ENCODE results near the gene AADACL4. TPM values are rescaled to one million over a fixed set of nuclear protein-coding genes. Genes with fewer than 3 reads are reported as not detected.
"Not testable (repeated sequence)": the region's sequence is repeated elsewhere in the genome, so short reads cannot be mapped to it uniquely, and the experiment has no call there.

The AADACL4 gene
- total RNA-seq, 1 donor from 2014 or later = not detected

DNA sequence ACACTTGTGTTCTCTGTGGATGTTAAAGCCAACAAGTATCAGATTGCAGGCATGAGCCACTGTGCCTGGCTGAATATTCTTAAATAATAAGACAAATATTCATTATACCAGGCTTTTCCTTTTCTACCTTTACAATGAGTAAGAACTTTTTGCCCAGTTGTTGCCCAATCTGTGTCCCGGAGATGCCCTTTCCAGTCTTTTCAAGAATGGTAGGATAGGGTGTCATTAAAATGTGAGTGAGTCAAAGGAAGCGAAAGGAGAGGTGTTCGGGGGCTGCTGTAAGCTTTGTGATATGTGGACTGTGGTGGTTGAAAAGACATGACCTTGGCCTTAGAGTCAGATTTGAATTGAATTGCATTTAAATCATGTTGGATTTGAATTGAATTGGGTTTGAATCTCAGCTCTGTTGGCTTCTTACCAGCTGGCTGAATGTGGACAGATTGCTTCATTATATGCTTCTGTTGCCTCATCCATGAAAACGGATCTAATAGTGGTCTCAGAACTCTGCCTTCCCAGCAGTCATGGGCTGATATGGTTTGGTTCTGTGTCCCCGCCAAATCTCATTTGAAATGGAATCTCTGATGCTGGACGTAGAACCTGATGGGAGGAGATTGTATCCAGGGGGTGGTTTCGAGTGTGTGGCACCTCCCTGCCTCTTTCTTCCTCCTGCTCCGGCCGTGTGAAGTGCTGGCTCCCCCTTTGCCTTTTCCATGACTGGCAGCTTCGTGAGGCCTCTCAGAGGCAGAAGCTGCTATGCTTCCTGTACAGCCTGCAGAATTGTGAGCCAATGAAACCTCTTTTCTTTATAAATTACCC is 49.3 kb downstream of the AADACL4 start:
- no peaks in the 10 kb centered on the region for H3K4me1 Mint-ChIP-seq (ENCODE audit: low read depth)
- H3K27me3 Mint-ChIP-seq (ENCODE audit: low read depth) = peaks cover 8% of the 10 kb centered on the region
- H3K4me3 Mint-ChIP-seq (ENCODE audit: low read depth) = no peak overlapping the region
- no peaks in the 10 kb centered on the region for H3K9me3 Mint-ChIP-seq
- intact Hi-C loops (cut with micrococcal nuclease) = no loop called here
- no peak overlapping the region for H3K27ac Mint-ChIP-seq
- no peak for DNase-seq (ENCODE audit: low spot score)
- no peaks in the 10 kb centered on the region for H3K36me3 Mint-ChIP-seq (ENCODE audit: low read depth)

DNA sequence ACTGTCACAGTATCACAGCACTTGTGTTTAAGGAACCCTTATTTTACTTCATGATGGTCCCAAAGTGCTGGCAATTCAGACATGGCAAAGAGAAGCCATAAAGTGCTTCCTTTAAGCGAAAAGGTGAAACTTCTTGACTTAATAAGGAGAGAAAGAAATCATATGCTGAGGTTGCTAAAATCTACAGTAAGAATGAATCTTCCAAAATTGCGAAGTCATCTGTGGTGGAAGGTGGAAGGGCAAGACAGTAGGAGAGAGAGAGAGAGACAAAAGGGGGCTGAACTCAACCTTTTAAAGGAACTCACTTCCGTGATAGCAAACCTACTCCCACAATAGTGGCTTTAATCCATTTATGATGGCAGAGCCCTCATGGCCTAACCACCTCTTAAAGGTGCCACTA is 52.8 kb downstream of the AADACL4 start:
- Mint-ChIP-seq H3K27me3 (ENCODE audit: low read depth) (peaks cover 11% of the 10 kb centered on the region), H3K36me3 (ENCODE audit: low read depth) (no peaks in the 10 kb centered on the region), H3K4me3 (ENCODE audit: low read depth) (no peak overlapping the region), H3K27ac (no peak overlapping the region), H3K4me1 (ENCODE audit: low read depth) (no peaks in the 10 kb centered on the region), H3K9me3 (no peaks in the 10 kb centered on the region)
- intact Hi-C loops (cut with micrococcal nuclease) = no loop called here
- DNase-seq (ENCODE audit: low spot score) = no peak

- no peak for DNase-seq (ENCODE audit: low spot score)
- Mint-ChIP-seq H3K27me3 (ENCODE audit: low read depth) (peaks cover 11% of the 10 kb centered on the region), H3K4me1 (ENCODE audit: low read depth) (no peaks in the 10 kb centered on the region), H3K9me3 (no peaks in the 10 kb centered on the region), H3K4me3 (ENCODE audit: low read depth) (no peak overlapping the region), H3K36me3 (ENCODE audit: low read depth) (no peaks in the 10 kb centered on the region), H3K27ac (no peak overlapping the region)
- intact Hi-C loops (cut with micrococcal nuclease) = no loop called here
Observed at GRCh38 chr1:12697397-12697796, 53.5 kb downstream of the AADACL4 start.

DNA sequence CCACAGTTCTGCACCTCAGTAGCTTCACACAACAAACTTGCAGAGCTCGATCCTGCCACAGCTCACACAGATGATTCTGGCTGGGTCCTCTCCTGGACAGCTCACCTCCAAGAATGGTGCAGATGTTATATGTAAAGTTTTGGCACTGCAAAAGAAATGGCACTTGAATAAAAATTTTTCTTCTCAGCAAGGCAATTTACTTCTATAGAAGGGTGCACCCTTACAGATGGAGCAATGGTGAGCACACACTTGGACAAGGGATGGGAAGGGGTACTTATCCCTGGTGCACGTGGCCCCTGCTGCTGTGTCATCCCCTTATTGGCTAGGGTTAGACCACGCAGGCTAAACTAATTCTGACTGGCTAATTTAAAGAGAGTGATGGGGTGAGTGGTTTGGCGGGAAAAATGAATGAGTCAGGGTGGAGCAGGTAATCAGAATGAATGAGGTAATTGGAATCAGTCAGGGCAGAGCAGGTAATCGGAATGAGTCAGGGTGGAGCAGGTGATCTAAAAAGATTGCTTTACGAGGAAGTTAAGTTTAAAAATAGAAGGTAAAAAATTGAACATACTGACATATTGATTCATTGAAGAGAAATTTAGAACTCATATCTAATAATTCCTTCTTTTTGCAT is 60.1 kb downstream of the AADACL4 start:
- Mint-ChIP-seq H3K4me3 (ENCODE audit: low read depth) (no peak overlapping the region), H3K27me3 (ENCODE audit: low read depth) (peaks cover 8% of the 10 kb centered on the region), H3K4me1 (ENCODE audit: low read depth) (no peaks in the 10 kb centered on the region), H3K36me3 (ENCODE audit: low read depth) (no peaks in the 10 kb centered on the region), H3K27ac (no peak overlapping the region), H3K9me3 (peaks cover 4% of the 10 kb centered on the region)
- intact Hi-C loops (cut with micrococcal nuclease) = no loop called here
- DNase-seq (ENCODE audit: low spot score) = no peak

- Mint-ChIP-seq H3K27ac (no peak overlapping the region), H3K36me3 (ENCODE audit: low read depth) (no peaks in the 10 kb centered on the region), H3K4me3 (ENCODE audit: low read depth) (no peak overlapping the region), H3K9me3 (peaks cover 4% of the 10 kb centered on the region), H3K27me3 (ENCODE audit: low read depth) (peaks cover 5% of the 10 kb centered on the region), H3K4me1 (ENCODE audit: low read depth) (no peaks in the 10 kb centered on the region)
- DNase-seq (ENCODE audit: low spot score) = no peak
- intact Hi-C loops (cut with micrococcal nuclease) = no loop called here
Observed at GRCh38 chr1:12706061-12706460, 62.2 kb downstream of the AADACL4 start.

DNA sequence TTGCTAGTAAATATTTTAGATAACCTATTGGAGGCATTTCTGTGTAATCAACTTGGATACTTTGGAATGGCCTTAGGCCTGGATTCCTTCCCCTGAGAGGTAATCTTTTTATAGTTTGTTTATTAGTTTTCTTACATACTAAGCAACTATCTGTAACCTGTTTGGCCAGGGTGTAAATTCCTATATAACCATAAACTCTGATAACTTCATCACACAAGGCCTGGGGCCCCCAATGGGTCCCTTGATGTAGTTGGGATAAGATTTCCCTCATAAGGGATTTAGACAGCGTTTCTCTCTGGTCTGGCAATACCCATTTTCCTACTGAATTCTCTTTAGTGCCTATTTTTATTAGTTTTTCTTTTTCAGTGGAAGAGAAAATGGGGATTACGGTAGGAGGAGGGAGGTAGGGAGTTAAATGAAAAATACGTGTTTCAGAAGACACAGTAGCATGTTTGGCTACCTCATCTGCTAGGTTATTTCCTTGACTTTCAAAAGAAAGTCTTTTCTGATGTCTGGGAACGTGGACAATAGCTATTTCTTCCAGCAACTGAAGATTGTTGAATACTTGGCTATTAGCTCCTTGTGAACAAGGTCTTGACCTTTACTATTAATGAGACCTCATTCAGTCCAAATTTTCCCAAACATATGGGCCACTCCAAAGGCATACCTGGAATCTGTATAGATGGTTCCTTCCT is 64.7 kb downstream of the AADACL4 start:
- Mint-ChIP-seq H3K4me3 (ENCODE audit: low read depth) (no peak overlapping the region), H3K27ac (no peak overlapping the region), H3K9me3 (peaks cover 4% of the 10 kb centered on the region), H3K4me1 (ENCODE audit: low read depth) (no peaks in the 10 kb centered on the region), H3K36me3 (ENCODE audit: low read depth) (no peaks in the 10 kb centered on the region), H3K27me3 (ENCODE audit: low read depth) (peaks cover 8% of the 10 kb centered on the region)
- intact Hi-C loops (cut with micrococcal nuclease) = no loop called here
- DNase-seq (ENCODE audit: low spot score) = no peak

- Mint-ChIP-seq H3K4me1 (ENCODE audit: low read depth) (no peaks in the 10 kb centered on the region), H3K27me3 (ENCODE audit: low read depth) (peaks cover 8% of the 10 kb centered on the region), H3K9me3 (peaks cover 2% of the 10 kb centered on the region), H3K4me3 (ENCODE audit: low read depth) (no peak overlapping the region), H3K27ac (no peak overlapping the region), H3K36me3 (ENCODE audit: low read depth) (no peaks in the 10 kb centered on the region)
- no peak for DNase-seq (ENCODE audit: low spot score)
- intact Hi-C loops (cut with micrococcal nuclease) = no loop called here
Observed at GRCh38 chr1:12709091-12709491, 65.2 kb downstream of the AADACL4 start.

DNA sequence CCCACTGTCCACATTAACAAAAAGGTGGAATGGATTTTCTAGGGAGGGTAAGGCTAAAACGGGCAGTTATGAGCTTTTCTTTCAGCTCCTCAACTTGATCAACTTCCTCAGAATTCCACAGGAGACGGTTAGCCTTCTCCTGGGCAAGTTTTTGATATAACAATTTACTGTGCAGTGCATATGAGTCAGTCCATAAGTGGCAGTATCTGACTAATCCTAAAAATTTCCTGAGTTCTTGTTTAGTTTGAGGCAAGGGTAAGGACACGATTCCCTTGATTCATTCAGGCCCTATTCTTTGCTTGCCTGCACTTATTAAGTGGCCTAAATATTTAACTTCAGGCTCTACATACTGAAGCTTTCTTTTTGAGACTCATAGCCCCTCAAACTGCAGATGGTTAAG is 65.8 kb downstream of the AADACL4 start:
- no peak overlapping the region for H3K4me3 Mint-ChIP-seq (ENCODE audit: low read depth)
- peaks cover 8% of the 10 kb centered on the region for H3K27me3 Mint-ChIP-seq (ENCODE audit: low read depth)
- intact Hi-C loops (cut with micrococcal nuclease) = no loop called here
- no peak for DNase-seq (ENCODE audit: low spot score)
- H3K36me3 Mint-ChIP-seq (ENCODE audit: low read depth) = no peaks in the 10 kb centered on the region
- H3K4me1 Mint-ChIP-seq (ENCODE audit: low read depth) = no peaks in the 10 kb centered on the region
- no peak overlapping the region for H3K27ac Mint-ChIP-seq
- H3K9me3 Mint-ChIP-seq = no peaks in the 10 kb centered on the region

GRCh38 chr1:12711536-12711935 is 67.7 kb downstream of the AADACL4 start:
- intact Hi-C loops (cut with micrococcal nuclease) = no loop called here
- Mint-ChIP-seq H3K27me3 (ENCODE audit: low read depth) (peaks cover 8% of the 10 kb centered on the region), H3K4me1 (ENCODE audit: low read depth) (no peaks in the 10 kb centered on the region), H3K4me3 (ENCODE audit: low read depth) (no peak overlapping the region), H3K9me3 (no peaks in the 10 kb centered on the region), H3K27ac (no peak overlapping the region), H3K36me3 (ENCODE audit: low read depth) (no peaks in the 10 kb centered on the region)
- DNase-seq (ENCODE audit: low spot score) = no peak

DNA sequence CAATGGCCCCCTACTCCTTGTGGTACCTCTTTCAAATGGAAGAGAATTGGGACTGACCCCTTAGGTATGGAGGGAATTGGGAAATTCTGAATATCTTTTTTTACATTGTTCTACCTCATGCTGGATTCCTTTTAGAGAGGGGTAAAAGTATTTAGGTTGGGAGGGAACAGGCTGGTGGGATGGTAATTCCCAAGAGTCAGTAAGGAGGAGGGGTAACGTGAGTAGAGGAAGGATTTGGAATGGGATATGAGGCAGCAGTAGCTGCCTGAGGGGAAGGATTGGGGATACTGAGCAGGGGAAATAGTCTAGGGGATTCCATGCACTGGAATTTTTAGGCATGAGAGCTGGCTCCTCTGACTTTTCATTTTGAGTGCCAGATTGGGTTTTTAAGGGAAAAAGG is 68.2 kb downstream of the AADACL4 start:
- no peak for DNase-seq (ENCODE audit: low spot score)
- Mint-ChIP-seq H3K27me3 (ENCODE audit: low read depth) (peaks cover 8% of the 10 kb centered on the region), H3K27ac (no peak overlapping the region), H3K4me1 (ENCODE audit: low read depth) (no peaks in the 10 kb centered on the region), H3K36me3 (ENCODE audit: low read depth) (no peaks in the 10 kb centered on the region), H3K4me3 (ENCODE audit: low read depth) (no peak overlapping the region), H3K9me3 (no peaks in the 10 kb centered on the region)
- intact Hi-C loops (cut with micrococcal nuclease) = no loop called here

GRCh38 chr1:12712929-12713328 is 69.0 kb downstream of the AADACL4 start:
- intact Hi-C loops (cut with micrococcal nuclease) = no loop called here
- H3K9me3 Mint-ChIP-seq = no peaks in the 10 kb centered on the region

DNA sequence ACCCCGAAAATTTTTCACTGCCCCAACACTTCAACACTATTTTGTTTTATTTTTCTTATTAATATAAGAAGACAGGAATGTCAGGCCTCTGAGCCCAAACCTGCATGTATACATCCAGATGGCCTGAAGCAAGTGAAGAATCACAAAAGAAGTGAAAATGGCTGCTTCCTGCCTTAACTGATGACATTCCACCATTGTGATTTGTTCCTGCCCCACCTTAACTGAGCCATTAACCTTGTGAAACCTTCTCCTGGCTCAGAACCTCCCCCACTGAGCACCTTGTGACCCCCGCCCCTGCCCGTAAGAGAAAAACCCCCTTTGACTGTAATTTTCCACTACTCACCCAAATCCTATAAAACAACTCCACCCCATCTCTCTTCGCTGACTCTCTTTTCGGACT is 69.8 kb downstream of the AADACL4 start:
- H3K9me3 Mint-ChIP-seq; H3K4me1 Mint-ChIP-seq (ENCODE audit: low read depth); H3K27ac Mint-ChIP-seq; DNase-seq (ENCODE audit: low spot score); H3K27me3 Mint-ChIP-seq (ENCODE audit: low read depth); H3K36me3 Mint-ChIP-seq (ENCODE audit: low read depth); H3K4me3 Mint-ChIP-seq (ENCODE audit: low read depth); intact Hi-C loops (cut with micrococcal nuclease): not testable (repeated sequence)

More at GRCh38 chr1:12712929-12713328, 69.0 kb downstream of the AADACL4 start:
- H3K36me3 Mint-ChIP-seq (ENCODE audit: low read depth) = no peaks in the 10 kb centered on the region
- no peaks in the 10 kb centered on the region for H3K4me1 Mint-ChIP-seq (ENCODE audit: low read depth)
- H3K4me3 Mint-ChIP-seq (ENCODE audit: low read depth) = no peak overlapping the region
- no peak overlapping the region for H3K27ac Mint-ChIP-seq
- H3K27me3 Mint-ChIP-seq (ENCODE audit: low read depth) = peaks cover 5% of the 10 kb centered on the region
- DNase-seq (ENCODE audit: low spot score) = no peak
